T-helper 2 cell treated with Interferon-gamma antibody and Interleukin-4, amounts not matched to agents 5 μg/mL and 100 μg/mL, for 36 hours (primary cell): ENCODE measurements around the gene AMY1B.
"Not testable (repeated sequence)": the region's sequence is repeated elsewhere in the genome, so short reads cannot be mapped to it uniquely, and the experiment has no call there.

ENCODE experiments used
- DNase-seq: peaks from one replicate; pipeline ENCODE4 v3.0.0; 2021; ENCODE audit warnings: low spot score
- H3K27ac Mint-ChIP-seq: one replicate; pipeline ENCODE4 v1.8.0; 2021; ENCODE audit warnings: mild to moderate bottlenecking, mixed read lengths
- H3K27me3 Mint-ChIP-seq: one replicate; pipeline ENCODE4 v1.8.0; 2021; ENCODE audit warnings: low read depth, mixed read lengths
- H3K36me3 Mint-ChIP-seq: one replicate; pipeline ENCODE4 v1.8.0; 2021; ENCODE audit warnings: low read depth, mixed read lengths
- H3K4me1 Mint-ChIP-seq: one replicate; pipeline ENCODE4 v1.8.0; 2021; ENCODE audit warnings: low read depth, mixed read lengths
- H3K4me3 Mint-ChIP-seq: one replicate; pipeline ENCODE4 v1.8.0; 2022; ENCODE audit warnings: mild to moderate bottlenecking, moderate library complexity, mixed read lengths
- H3K9me3 Mint-ChIP-seq: one replicate; pipeline ENCODE4 v1.8.0; 2021; ENCODE audit warnings: mixed read lengths

AMY1B gene

GRCh38 chr1:103696110-103696509, at the start of gene AMY1B:
Gene AMY1B, minus strand, starts transcription at chr1:103696210. Its CDS starts 571 bp downstream, at chr1:103695639.
- not testable (repeated sequence) for H3K4me1 Mint-ChIP-seq, H3K9me3 Mint-ChIP-seq, H3K27ac Mint-ChIP-seq, H3K36me3 Mint-ChIP-seq, H3K27me3 Mint-ChIP-seq, H3K4me3 Mint-ChIP-seq, DNase-seq

GRCh38 chr1:103745040-103745439, 49.0 kb upstream of the AMY1B start:
- not testable (repeated sequence) for H3K4me1 Mint-ChIP-seq, H3K36me3 Mint-ChIP-seq, H3K27me3 Mint-ChIP-seq, H3K4me3 Mint-ChIP-seq, DNase-seq, H3K27ac Mint-ChIP-seq, H3K9me3 Mint-ChIP-seq

GRCh38 chr1:103744449-103744848, 48.4 kb upstream of the AMY1B start:
- not testable (repeated sequence) for H3K4me3 Mint-ChIP-seq, H3K36me3 Mint-ChIP-seq, H3K27me3 Mint-ChIP-seq, H3K9me3 Mint-ChIP-seq, H3K4me1 Mint-ChIP-seq, H3K27ac Mint-ChIP-seq, DNase-seq

- H3K36me3 Mint-ChIP-seq, DNase-seq, H3K4me1 Mint-ChIP-seq, H3K4me3 Mint-ChIP-seq, H3K9me3 Mint-ChIP-seq, H3K27me3 Mint-ChIP-seq, H3K27ac Mint-ChIP-seq: not testable (repeated sequence)
Observed at GRCh38 chr1:103738031-103738430, 42.0 kb upstream of the AMY1B start.

GRCh38 chr1:103735334-103735733, 39.3 kb upstream of the AMY1B start:
- DNase-seq, H3K27ac Mint-ChIP-seq, H3K36me3 Mint-ChIP-seq: not testable (repeated sequence)

DNA sequence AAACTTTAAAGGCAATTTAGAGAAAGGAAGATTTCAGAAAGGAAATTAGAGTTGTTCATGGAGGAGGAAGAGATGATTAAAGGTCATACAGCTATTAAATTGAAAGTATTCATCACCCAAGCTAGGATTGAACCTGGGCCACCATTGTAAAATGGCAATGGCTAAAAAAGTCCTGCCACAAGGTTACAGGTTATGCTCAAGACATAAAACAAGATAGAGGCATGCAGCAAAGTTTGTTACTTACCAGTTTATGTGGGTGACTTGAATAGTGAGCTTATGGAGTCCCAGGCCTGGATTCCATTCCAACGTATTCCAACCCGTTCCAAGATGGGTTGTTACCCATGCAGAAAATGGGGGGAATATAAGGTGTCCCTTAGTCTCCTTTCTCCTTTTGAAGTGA, 25.5 kb upstream of the AMY1B start:
- H3K9me3 Mint-ChIP-seq, H3K27ac Mint-ChIP-seq, H3K27me3 Mint-ChIP-seq, H3K4me3 Mint-ChIP-seq, H3K4me1 Mint-ChIP-seq, H3K36me3 Mint-ChIP-seq, DNase-seq: not testable (repeated sequence)

More at GRCh38 chr1:103735334-103735733, 39.3 kb upstream of the AMY1B start:
- H3K4me3 Mint-ChIP-seq, H3K27me3 Mint-ChIP-seq, H3K9me3 Mint-ChIP-seq, H3K4me1 Mint-ChIP-seq: not testable (repeated sequence)

- not testable (repeated sequence) for H3K27me3 Mint-ChIP-seq, H3K9me3 Mint-ChIP-seq, DNase-seq, H3K4me3 Mint-ChIP-seq, H3K27ac Mint-ChIP-seq, H3K36me3 Mint-ChIP-seq, H3K4me1 Mint-ChIP-seq
Observed at GRCh38 chr1:103717404-103717803, 21.4 kb upstream of the AMY1B start.

GRCh38 chr1:103710381-103710780, 14.4 kb upstream of the AMY1B start:
- not testable (repeated sequence) for H3K27ac Mint-ChIP-seq, H3K27me3 Mint-ChIP-seq, H3K4me3 Mint-ChIP-seq, H3K36me3 Mint-ChIP-seq, H3K4me1 Mint-ChIP-seq, H3K9me3 Mint-ChIP-seq, DNase-seq

- not testable (repeated sequence) for H3K27ac Mint-ChIP-seq, DNase-seq, H3K36me3 Mint-ChIP-seq, H3K27me3 Mint-ChIP-seq, H3K4me3 Mint-ChIP-seq, H3K9me3 Mint-ChIP-seq, H3K4me1 Mint-ChIP-seq
Observed at GRCh38 chr1:103707670-103708069, 11.7 kb upstream of the AMY1B start.

- not testable (repeated sequence) for H3K27ac Mint-ChIP-seq, H3K36me3 Mint-ChIP-seq, DNase-seq, H3K4me3 Mint-ChIP-seq, H3K4me1 Mint-ChIP-seq, H3K9me3 Mint-ChIP-seq, H3K27me3 Mint-ChIP-seq
Observed at GRCh38 chr1:103701256-103701655, 5.2 kb upstream of the AMY1B start.

GRCh38 chr1:103700669-103701068, 4.7 kb upstream of the AMY1B start:
- not testable (repeated sequence) for H3K9me3 Mint-ChIP-seq, H3K36me3 Mint-ChIP-seq, H3K4me1 Mint-ChIP-seq, H3K27me3 Mint-ChIP-seq, DNase-seq, H3K4me3 Mint-ChIP-seq, H3K27ac Mint-ChIP-seq

- H3K27me3 Mint-ChIP-seq, H3K4me1 Mint-ChIP-seq, H3K4me3 Mint-ChIP-seq, H3K9me3 Mint-ChIP-seq, DNase-seq, H3K27ac Mint-ChIP-seq, H3K36me3 Mint-ChIP-seq: not testable (repeated sequence)
Observed at GRCh38 chr1:103697430-103697829, 1.4 kb upstream of the AMY1B start.

DNA sequence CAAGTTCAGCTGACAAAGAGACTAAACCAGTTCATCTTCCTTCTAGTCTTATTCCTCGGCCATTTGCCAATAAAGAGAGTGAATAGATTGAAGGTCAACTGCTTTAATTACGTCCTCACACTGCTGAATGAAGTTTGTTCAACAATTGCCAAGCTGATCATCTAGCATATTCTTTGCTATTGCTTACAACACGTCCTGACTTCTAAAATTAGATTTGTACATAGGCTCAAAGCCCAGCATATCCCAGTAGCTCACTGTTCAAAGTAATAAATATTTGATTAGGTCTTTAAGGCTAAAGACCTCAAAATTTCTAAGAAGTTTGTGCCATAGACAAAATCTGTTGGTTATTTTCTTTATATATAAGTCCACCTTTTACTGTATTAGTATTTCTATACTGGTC, 19.7 kb downstream of the AMY1B start:
- not testable (repeated sequence) for H3K4me3 Mint-ChIP-seq, H3K27me3 Mint-ChIP-seq, H3K27ac Mint-ChIP-seq, H3K9me3 Mint-ChIP-seq, H3K36me3 Mint-ChIP-seq, H3K4me1 Mint-ChIP-seq, DNase-seq

DNA sequence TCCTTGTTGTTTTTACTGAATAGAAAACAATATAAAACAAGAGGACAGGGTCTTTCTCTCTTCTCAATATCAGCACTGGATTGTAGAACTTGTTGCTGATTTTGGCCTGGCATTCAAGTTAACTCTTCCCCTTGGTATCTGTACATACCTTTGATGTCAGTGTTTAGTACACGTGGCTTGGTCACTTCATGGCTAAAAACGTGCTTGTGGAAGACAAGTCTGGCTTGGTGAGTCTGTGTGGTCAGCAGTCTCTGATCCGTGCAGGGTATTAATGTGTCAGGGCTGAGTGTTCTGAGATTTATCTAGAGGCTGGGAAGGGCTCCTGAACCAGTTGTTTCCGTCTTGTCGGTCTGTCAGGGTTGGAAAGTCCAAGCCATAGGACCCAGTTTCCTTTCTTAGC, 40.5 kb downstream of the AMY1B start, which contains the start of gene AMY1A:
TSS of gene AMY1A (plus strand) at position 301 of the 400 bp plus-strand sequence. CDS start 571 bp downstream, outside the sequence.
- H3K27me3 Mint-ChIP-seq, H3K36me3 Mint-ChIP-seq, H3K4me3 Mint-ChIP-seq, H3K27ac Mint-ChIP-seq, H3K4me1 Mint-ChIP-seq, DNase-seq, H3K9me3 Mint-ChIP-seq: not testable (repeated sequence)

DNA sequence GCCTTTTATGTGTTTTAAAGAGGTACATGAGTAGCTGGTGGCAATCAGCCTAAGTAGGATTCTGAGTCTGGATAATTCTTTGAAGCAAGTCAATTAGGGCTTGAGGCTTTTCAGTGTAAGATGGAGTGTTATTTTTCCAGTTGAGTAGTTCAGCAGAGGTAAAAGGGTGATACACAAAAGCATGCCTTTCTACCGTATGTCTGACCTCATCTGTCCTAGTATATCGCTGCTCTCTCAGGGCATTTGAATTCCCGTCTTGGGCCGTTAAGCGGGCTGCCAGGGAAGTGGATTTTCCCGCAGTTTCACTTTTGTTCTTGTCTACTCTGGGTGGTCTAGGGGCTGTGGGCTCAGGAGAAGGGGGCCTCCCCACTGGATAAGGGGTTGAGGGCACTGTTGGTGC, 41.9 kb downstream of the AMY1B start:
- H3K4me1 Mint-ChIP-seq, DNase-seq, H3K27ac Mint-ChIP-seq, H3K36me3 Mint-ChIP-seq, H3K27me3 Mint-ChIP-seq, H3K9me3 Mint-ChIP-seq, H3K4me3 Mint-ChIP-seq: not testable (repeated sequence)
